ENCODE measurements around the gene HCFC2. TPM values are rescaled to one million over a fixed set of nuclear protein-coding genes. Genes with fewer than 3 reads are reported as not detected.

The HCFC2 gene
- total and polyA plus RNA-seq, 4 donors, result 5.8 to 17.4 (median 9.9) TPM

DNA sequence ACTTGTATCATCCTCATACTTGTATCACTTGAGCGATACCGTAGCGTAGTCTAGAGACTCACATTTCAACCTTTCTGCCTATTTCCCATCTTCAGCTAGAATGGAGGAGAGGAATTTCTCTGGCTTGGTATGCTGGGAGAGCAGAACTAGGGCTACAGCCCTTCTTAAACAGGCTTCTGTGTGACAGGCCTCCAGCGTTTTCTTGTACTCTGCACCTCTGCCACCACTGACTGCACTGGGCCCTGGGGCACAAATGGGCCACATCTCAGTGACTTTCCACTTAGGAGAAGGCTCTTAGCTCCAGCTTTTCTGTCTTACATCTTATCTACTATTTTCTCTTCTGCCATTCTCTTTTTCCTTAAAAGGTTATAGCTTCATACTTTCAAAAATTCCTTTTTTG, 26.8 kb downstream of the HCFC2 start:
- Histone ChIP-seq H3K4me3 (ENCODE audit: low read depth in 1 of 3, low read length in 3 of 3) (no peak overlapping the region), H3K9ac (ENCODE audit: low read depth in 1 of 2, low read length in 2 of 2) (no peak overlapping the region), H3K27me3 (ENCODE audit: control insufficient read depth in 4 of 4, insufficient read depth in 4 of 4, low read length in 3 of 4) (no peaks in the 10 kb centered on the region), H3K4me1 (ENCODE audit: control insufficient read depth in 4 of 4, insufficient read depth in 4 of 4, low read length in 3 of 4) (no peaks in the 10 kb centered on the region), H3K36me3 (ENCODE audit: control insufficient read depth in 4 of 4, insufficient read depth in 3 of 4, low read depth in 1 of 4, low read length in 3 of 4) (peaks cover 8 to 52% (median 42%) of the 10 kb centered on the region in 4 donors), H3K27ac (ENCODE audit: low read depth in 1 of 2, low read length in 2 of 2) (no peak overlapping the region), H3K9me3 (ENCODE audit: control insufficient read depth in 4 of 4, low read length in 3 of 4) (no peaks in the 10 kb centered on the region)
- 97% methylated on average over 4 of the region's 4 CpGs for WGBS
- DNase-seq (ENCODE audit: low spot score), result no peak
- TF ChIP-seq FOXA2 (IDR thresholded peaks at IDR 0.05), result no peak
- TF ChIP-seq SP1 (IDR thresholded peaks at IDR 0.05), result no peak
- TF ChIP-seq TAF1 (conservative IDR thresholded peaks at IDR 0.05), result no peak
- TF ChIP-seq, protein P1, sequence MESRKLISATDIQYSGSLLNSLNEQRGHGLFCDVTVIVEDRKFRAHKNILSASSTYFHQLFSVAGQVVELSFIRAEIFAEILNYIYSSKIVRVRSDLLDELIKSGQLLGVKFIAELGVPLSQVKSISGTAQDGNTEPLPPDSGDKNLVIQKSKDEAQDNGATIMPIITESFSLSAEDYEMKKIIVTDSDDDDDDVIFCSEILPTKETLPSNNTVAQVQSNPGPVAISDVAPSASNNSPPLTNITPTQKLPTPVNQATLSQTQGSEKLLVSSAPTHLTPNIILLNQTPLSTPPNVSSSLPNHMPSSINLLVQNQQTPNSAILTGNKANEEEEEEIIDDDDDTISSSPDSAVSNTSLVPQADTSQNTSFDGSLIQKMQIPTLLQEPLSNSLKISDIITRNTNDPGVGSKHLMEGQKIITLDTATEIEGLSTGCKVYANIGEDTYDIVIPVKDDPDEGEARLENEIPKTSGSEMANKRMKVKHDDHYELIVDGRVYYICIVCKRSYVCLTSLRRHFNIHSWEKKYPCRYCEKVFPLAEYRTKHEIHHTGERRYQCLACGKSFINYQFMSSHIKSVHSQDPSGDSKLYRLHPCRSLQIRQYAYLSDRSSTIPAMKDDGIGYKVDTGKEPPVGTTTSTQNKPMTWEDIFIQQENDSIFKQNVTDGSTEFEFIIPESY (IDR thresholded peaks at IDR 0.05), result no peak
- TF ChIP-seq HNF4A (conservative IDR thresholded peaks at IDR 0.05), result no peak
- TF ChIP-seq, protein P2, sequence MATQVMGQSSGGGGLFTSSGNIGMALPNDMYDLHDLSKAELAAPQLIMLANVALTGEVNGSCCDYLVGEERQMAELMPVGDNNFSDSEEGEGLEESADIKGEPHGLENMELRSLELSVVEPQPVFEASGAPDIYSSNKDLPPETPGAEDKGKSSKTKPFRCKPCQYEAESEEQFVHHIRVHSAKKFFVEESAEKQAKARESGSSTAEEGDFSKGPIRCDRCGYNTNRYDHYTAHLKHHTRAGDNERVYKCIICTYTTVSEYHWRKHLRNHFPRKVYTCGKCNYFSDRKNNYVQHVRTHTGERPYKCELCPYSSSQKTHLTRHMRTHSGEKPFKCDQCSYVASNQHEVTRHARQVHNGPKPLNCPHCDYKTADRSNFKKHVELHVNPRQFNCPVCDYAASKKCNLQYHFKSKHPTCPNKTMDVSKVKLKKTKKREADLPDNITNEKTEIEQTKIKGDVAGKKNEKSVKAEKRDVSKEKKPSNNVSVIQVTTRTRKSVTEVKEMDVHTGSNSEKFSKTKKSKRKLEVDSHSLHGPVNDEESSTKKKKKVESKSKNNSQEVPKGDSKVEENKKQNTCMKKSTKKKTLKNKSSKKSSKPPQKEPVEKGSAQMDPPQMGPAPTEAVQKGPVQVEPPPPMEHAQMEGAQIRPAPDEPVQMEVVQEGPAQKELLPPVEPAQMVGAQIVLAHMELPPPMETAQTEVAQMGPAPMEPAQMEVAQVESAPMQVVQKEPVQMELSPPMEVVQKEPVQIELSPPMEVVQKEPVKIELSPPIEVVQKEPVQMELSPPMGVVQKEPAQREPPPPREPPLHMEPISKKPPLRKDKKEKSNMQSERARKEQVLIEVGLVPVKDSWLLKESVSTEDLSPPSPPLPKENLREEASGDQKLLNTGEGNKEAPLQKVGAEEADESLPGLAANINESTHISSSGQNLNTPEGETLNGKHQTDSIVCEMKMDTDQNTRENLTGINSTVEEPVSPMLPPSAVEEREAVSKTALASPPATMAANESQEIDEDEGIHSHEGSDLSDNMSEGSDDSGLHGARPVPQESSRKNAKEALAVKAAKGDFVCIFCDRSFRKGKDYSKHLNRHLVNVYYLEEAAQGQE (IDR thresholded peaks at IDR 0.05), result no peak
- TF ChIP-seq, protein P3, sequence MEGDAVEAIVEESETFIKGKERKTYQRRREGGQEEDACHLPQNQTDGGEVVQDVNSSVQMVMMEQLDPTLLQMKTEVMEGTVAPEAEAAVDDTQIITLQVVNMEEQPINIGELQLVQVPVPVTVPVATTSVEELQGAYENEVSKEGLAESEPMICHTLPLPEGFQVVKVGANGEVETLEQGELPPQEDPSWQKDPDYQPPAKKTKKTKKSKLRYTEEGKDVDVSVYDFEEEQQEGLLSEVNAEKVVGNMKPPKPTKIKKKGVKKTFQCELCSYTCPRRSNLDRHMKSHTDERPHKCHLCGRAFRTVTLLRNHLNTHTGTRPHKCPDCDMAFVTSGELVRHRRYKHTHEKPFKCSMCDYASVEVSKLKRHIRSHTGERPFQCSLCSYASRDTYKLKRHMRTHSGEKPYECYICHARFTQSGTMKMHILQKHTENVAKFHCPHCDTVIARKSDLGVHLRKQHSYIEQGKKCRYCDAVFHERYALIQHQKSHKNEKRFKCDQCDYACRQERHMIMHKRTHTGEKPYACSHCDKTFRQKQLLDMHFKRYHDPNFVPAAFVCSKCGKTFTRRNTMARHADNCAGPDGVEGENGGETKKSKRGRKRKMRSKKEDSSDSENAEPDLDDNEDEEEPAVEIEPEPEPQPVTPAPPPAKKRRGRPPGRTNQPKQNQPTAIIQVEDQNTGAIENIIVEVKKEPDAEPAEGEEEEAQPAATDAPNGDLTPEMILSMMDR (IDR thresholded peaks at IDR 0.05; ENCODE audit: low read depth, low read length, missing input control), result no peak
- no peak for TF ChIP-seq NR2F2 (IDR thresholded peaks at IDR 0.05)
- no peak for TF ChIP-seq YY1 (IDR thresholded peaks at IDR 0.05)
- no peak for TF ChIP-seq HNF4G (IDR thresholded peaks at IDR 0.05)
- no peak for TF ChIP-seq JUND (IDR thresholded peaks at IDR 0.05)
- no peak for TF ChIP-seq FOXA1 (IDR thresholded peaks at IDR 0.05)
- TF ChIP-seq, protein P4, sequence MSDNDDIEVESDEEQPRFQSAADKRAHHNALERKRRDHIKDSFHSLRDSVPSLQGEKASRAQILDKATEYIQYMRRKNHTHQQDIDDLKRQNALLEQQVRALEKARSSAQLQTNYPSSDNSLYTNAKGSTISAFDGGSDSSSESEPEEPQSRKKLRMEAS (IDR thresholded peaks at IDR 0.05), result no peak
- no peak for TF ChIP-seq RAD21 (IDR thresholded peaks at IDR 0.05)
- TF ChIP-seq EGR1 (IDR thresholded peaks at IDR 0.05; ENCODE audit: low read depth in 2 of 2), result no peak
- TF ChIP-seq, protein P5, sequence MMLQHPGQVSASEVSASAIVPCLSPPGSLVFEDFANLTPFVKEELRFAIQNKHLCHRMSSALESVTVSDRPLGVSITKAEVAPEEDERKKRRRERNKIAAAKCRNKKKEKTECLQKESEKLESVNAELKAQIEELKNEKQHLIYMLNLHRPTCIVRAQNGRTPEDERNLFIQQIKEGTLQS (IDR thresholded peaks at IDR 0.05), result no peak
- TF ChIP-seq GABPA (IDR thresholded peaks at IDR 0.05 in 1 of 2, conservative IDR thresholded peaks at IDR 0.05 in 1 of 2), result no peak
- TF ChIP-seq RXRA (IDR thresholded peaks at IDR 0.05), result no peak

All from liver (tissue), 9 donors.